GM10266 (cell line): ENCODE measurements around the gene DNAJC21.

ENCODE experiments used
- DNase-seq: peaks from one replicate; pipeline ENCODE4 v3.0.0; 2012; ENCODE audit errors: extremely low spot score
- TF ChIP-seq, protein P1 (sequence below): IDR thresholded peaks from 2 replicates; pipeline ENCODE4 v1.5.1; 2012; ENCODE audit warnings: mild to moderate bottlenecking, low read depth; ENCODE audit not compliant: control insufficient read depth, insufficient read depth; ENCODE audit errors: missing control alignments

The DNAJC21 gene

DNA sequence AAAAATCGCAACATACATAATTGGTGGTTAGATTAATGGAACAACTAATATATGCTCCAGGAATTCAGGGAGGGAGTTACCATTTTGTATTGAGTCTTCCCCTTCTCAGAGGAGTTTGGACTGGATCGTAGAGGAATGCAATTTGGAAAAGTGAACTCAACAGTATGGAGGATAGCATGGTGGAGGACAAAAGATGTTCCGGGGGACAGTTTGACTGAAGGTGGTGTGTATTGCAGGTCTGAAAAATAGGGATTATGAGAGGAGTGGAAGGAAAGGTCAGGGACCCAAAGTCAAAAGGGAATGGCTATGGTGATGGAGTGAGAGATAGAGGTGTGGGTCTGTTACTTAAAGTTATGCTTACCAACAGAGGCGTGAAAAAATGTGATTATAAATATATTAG lies 1.5 kb downstream of the DNAJC21 start:
- no peak for DNase-seq
- TF ChIP-seq, protein P1, sequence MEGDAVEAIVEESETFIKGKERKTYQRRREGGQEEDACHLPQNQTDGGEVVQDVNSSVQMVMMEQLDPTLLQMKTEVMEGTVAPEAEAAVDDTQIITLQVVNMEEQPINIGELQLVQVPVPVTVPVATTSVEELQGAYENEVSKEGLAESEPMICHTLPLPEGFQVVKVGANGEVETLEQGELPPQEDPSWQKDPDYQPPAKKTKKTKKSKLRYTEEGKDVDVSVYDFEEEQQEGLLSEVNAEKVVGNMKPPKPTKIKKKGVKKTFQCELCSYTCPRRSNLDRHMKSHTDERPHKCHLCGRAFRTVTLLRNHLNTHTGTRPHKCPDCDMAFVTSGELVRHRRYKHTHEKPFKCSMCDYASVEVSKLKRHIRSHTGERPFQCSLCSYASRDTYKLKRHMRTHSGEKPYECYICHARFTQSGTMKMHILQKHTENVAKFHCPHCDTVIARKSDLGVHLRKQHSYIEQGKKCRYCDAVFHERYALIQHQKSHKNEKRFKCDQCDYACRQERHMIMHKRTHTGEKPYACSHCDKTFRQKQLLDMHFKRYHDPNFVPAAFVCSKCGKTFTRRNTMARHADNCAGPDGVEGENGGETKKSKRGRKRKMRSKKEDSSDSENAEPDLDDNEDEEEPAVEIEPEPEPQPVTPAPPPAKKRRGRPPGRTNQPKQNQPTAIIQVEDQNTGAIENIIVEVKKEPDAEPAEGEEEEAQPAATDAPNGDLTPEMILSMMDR = no peak

GRCh38 chr5:34932947-34933346 lies 3.6 kb downstream of the DNAJC21 start:
- TF ChIP-seq, protein P1 = no peak
- no peak for DNase-seq

DNA sequence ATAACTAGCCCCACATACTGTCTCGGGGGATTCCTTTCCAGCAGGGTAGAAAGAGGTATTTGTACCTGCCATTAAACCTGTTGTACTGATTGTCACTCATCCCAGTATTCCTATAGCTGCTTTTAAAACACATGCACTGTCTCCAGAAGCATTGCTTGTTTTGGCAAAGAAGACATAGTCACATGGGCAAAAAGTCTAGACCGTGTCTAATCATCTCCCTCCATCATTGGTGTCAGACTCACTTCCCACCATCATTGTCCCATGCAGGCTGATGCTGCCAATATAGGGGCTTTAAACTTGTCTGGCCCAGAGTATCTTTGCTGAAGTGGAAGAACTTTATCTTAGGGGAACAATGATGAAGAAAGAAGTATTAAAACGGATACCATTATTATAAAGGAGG lies 12.6 kb downstream of the DNAJC21 start:
- no peak for DNase-seq
- TF ChIP-seq, protein P1 = no peak

- DNase-seq = no peak
- TF ChIP-seq, protein P1 = no peak
Measured at GRCh38 chr5:34944044-34944443, 14.7 kb downstream of the DNAJC21 start.

GRCh38 chr5:34944460-34945047 lies 15.2 kb downstream of the DNAJC21 start:
- TF ChIP-seq, protein P1 = no peak
- DNase-seq = no peak

GRCh38 chr5:34957321-34957720 lies 28.0 kb downstream of the DNAJC21 start:
- TF ChIP-seq, protein P1 = no peak
- no peak for DNase-seq

GRCh38 chr5:34957857-34958690 lies 28.7 kb downstream of the DNAJC21 start:
- DNase-seq = peak; percentile 32

More at GRCh38 chr5:34957857-34958690, 28.7 kb downstream of the DNAJC21 start:
- TF ChIP-seq, protein P1 = peak; percentile 53
